GM18951 (cell line): ENCODE data around the gene SDF2L1.
"Not testable (repeated sequence)": the region's sequence is repeated elsewhere in the genome, so short reads cannot be mapped to it uniquely, and the experiment has no call there.

Experiments
- POLR2A ChIP-seq: IDR thresholded peaks from 4 replicates; pipeline ENCODE4 v1.6.1; 2011; ENCODE audit warnings: mild to moderate bottlenecking; ENCODE audit not compliant: insufficient read length, insufficient read depth; ENCODE audit errors: extremely low read depth
- in situ Hi-C: fragments of 300-500 bp; cut with MboI; formaldehyde crosslinking; loops from one replicate; pipeline ENCODE4 v1.12.0; 2022; ENCODE audit warnings: low sequenced_read_pairs, mixed read lengths, inconsistent platforms; ENCODE audit not compliant: unreplicated experiment

Gene SDF2L1

DNA sequence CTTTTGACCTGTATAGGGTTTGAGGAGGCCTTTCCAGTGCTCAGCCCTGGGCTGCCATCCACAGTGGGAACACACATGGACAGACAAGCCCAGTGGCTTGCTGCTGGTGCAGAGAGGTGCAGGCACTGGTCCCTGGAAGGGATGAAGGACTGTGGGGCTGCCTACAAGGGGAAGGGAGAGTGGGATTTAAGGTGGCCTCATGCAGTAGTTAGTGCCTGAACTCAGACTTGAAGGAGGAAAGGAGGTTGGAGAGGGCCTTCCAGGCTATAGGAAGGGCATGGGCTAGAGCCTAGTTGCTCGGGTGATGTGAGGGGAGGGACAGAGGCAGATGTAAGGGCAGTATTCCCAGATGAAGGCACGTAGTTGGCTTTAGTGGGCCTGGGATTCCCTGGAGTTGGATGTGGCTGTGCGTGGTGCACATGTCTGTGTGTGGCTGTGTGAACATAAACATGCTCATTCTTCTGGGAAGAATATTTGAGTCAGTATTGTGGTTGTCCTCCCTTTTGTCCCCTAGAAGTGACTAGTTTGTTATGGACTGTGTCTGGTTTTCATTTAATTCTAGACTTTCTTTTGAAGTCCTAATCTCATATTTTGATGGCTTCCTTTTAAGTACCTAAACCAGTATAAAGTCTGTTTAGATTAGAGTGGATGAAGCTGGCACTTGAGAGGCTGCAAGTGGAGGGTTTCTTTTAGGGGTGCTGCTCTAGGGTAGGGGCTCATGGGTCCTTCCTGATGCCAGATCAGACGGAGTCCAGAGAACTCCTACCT, 30.7 kb upstream of the SDF2L1 start:
- TF ChIP-seq POLR2A = no peak
- in situ Hi-C loops = no loop called here

DNA sequence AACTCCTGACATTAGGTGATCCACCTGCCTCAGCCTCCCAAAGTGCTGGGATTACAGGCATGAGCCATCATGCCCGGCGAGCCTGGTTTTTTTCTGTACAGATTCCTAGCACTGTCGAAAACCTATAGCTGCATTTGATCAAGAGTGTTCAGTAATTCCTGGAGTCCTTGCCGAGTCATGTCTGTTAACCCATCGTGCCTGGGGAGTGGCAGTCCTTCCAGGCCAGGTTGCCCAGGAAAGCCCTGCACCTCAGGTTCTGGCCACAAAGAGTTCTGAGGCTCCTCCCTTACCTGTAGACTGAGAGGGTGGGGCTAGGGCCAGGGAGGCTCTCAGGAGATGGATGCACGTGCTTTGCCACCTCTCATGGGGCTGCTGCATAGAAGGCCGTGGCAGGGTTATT, 29.2 kb upstream of the SDF2L1 start:
- TF ChIP-seq POLR2A = no peak
- in situ Hi-C loops = no loop called here

DNA sequence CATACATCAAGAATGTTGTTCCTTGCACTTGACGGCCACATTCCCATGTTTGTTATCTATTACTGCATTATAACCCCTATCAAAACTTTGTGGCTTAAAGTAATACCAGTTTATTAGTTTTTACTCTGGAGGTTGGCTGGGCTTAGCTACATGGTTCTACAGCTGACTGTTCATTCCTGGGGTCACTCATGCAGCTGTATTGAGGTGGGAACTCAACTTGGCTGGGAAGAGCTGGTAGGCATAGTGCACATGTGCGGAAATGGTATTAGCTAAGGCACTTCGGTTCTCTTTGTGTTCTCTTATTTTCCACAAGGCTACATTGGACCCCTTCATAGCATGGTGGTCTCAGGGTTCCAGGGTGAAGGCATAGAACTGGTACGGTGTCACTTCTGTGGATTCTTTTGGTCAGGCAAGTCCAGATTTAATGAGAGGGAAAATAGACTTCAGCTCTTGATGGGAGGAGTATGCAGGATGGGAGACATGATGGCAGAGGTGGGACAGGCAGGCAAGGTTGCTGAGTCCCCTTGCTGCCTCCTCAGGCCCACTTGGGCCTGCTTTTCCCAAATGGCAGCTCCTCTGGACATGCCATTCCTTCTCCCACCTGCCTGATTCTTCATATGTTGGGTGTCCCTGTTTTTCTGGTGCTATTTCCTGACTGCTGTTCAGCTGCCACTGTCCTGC, 28.4 kb upstream of the SDF2L1 start:
- in situ Hi-C loops = no loop called here
- TF ChIP-seq POLR2A = no peak

DNA sequence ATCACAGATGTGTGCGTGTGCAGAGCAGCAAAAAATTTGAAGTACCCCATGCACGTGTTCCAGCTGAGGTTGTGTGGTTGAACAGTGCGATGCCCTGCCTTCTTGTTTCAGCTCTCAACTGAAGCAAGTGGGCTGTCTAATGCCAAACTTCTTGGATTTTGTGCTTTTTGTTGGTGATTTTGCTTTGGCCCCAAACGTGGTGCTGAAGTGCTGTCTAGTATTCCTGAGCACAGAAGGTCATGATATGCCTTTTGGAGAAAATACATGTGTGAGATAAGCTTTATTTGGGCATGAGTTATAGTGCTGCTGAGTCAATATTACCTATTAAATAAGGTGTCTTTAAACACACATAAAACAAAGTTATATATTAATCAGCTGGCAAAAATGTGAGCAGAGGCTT, 26.4 kb upstream of the SDF2L1 start:
- no peak for TF ChIP-seq POLR2A
- in situ Hi-C loops = no loop called here

DNA sequence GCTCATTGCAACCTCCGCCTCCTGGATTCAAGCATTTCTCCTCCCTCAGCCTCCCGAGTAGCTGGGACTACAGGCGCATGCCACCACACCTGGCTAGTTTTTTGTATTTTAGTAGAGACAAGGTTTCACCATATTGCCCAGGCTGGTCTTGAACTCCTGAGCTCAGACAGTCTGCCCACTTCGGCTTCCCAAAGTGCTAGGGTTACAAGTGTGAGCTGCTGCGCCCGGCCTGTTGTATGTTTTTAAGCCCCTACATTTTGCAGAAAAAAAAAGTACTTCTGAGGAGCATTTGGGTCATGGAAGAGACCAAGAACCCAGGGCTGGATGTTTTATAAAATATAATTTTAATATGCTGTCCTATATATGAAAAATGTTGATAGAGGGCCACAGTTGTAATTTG, 24.8 kb upstream of the SDF2L1 start:
- in situ Hi-C loops = not testable (repeated sequence)

DNA sequence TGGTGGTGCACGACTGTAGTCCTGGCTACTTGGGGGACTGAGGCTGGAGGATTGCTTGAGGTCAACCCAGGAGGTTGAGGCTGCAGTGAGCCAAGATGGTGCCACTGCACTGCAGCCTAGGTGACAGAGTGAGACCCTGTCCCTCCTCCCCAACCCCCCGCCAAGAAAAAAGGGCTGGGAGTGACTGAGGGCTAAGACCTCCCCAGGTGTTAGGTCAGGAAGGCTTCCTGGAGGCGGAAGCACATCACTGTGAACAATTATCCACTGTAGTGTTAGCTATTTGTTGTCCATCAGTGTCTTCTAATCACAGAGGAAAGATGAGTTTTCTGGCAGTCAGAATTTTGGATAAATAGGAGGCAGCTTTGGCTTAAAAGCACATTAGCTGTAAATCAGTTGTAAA, 21.1 kb upstream of the SDF2L1 start:
- in situ Hi-C loops = no loop called here
- no peak for TF ChIP-seq POLR2A

DNA sequence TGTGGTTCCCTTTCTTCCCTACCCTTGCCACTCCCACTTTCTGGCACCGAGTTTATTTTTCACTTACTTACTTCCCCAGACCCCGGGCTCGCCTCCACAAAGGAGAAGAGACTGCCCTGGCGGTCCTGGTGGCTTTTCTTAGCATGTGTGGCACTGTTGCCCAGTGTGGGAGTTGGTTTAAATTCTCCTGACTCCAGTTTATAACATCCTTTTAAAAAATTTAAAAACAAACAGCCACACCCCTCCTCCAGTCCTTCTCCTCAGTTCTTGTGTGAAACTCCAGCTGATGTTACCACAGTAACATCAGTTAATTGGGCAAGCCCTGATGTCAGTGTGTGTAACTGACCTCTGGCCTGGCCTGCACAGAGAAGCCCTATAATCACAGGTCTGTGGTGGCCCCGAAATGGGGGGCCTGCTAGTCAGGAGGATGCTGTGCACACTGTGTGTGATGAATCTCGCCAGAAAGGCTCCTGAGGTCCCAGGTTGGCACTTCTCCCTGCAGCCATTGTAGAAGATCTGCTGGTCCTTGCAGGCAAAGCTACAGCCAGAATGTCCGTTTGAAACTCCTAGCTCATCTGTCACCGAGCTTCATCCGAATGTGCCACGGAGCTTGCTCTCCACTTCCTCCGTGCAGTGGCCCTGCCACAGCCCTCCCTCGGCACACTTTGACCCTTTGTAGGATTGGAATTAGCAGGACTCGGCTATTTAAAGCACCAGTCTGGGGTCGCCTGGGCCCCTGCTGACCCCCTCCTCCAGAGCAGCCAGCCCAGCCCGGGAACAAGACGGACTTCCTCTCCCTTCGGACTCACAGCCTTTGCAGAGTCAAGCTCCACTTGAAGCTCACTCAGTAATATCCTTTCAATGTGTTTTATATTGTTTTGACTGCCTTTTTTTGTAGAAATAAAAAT, 19.8 kb upstream of the SDF2L1 start:
- TF ChIP-seq POLR2A = no peak
- in situ Hi-C loops = no loop called here

DNA sequence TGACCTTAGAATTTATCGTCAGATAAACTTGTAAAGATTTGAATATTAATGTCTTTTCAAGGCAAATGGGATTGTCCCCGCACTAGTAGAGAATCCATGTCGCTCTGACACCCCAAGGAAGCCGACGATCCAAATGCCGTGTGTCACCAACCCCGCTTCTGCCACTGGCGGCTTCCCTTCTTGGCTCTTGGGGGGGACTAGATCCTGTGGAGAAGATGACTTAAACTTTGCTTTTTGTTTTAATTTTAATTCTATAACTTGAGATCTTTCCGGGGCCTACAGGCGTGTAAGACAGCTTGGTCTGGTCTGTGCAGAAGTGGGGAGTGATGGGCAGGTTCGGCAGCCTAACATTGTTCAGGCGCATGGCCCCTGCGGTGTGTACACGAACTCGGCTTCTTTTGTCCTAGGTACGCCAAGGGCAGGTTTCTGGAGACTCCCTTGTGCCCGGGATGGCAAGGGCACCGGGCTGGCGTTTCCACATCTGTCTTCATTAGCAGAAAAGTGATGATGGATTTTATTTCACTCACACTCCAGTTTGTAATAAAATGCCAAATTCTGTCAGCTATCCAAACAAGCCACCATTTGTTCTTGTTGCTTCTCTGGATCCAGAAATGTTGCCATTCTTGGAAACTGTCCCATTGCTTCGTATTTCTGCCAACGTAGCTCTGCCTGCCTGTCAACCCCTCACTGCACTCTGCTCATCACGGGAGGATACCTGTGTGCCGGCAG, 19.0 kb upstream of the SDF2L1 start:
- in situ Hi-C loops = no loop called here

DNA sequence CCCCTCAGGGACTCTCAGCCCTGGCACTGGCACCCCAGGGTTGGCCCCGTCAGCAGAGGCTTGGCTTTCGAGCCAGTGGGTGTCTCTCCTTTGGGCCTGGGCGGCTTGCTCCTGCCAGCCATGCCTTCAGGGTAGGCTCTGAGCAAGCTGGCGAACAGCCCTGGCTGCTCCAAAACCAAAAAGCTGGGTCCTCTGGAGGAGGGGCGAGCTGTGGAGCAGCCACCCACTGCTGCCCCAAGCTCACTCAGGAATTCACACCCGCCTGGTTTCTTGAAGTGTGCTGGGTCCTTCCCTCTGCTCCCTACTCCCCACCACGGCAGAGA, 18.5 kb upstream of the SDF2L1 start:
- TF ChIP-seq POLR2A = no peak
- in situ Hi-C loops = no loop called here

More for the DNA sequence above, 19.0 kb upstream of the SDF2L1 start:
- TF ChIP-seq POLR2A = no peak

DNA sequence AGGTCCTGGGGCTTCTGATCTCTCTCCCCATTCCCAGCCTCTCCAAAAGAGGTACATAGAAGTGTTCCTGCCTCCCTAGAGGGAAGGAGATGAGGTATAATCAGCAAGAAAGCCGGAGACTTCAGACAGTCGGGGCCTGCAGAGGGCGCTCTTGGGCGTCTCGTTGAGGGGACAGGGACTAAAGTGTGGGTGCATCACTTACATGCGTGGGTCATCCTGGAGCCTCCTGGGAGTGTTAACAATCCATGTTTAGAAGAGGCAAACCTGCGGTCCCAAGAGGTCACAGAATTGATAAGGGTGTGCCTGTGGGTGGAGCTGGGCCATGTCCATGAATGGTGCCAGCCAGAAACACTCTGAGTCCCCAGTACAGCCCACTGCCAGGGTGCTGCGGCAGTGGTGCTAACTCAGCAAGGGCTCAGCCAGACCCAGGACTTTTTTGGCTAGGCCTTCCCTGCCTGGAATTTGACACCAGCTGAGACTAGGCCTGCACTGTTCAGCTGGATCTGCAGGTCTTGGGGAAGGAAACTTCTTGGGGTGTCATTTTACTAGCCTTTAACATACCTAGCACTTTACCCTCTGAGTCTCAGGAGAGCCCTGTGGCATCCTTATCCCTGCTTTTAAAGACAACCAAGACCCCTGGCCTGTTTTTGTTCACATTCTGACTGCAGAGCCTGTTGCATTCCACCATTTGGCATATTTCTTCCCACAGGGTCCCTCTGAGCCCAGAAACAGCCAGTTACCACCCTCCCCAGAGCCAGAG, 17.8 kb upstream of the SDF2L1 start:
- no peak for TF ChIP-seq POLR2A

DNA sequence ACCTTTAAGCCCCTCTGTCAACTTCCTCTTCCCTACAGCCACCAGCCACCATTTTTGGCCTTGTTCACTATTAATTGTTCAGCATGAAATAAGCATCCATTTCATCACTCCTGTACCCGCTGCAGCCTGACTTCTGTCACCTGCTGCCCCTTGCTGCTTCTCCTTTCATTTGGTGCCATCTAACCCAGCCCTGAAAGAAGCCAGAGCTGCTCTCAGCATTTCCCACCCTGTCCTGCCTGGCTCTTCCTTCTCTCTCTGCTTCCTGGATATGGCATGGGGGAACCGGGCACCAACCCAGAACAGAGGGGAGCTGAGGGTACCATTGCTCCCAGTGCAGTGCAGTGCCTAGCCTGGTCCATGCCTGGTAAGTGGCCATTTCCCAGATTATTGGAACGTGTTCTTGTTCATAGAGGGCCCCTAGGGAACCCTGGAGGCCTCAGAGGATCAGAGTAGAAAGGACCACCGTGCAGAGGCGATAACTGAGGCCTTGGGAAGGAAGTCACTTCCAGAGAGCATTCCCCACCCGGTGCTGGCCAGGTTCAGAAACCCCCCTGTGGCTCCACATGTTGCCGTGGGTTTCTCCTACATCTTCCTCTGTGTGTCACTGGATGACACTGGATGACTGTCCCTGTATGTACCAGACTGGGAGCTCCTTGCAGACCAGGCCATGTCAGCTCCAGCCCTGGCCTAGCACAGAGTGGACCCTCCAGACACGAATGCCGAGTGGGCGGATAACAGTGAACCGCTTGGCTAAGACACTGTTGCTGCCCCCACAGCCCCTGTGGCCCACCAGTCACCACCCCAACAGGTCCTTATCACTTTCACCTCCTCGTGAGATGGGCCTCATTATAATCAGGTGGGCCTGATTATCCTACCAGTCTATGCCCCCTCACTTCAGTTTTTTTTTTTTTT, 17.0 kb upstream of the SDF2L1 start:
- TF ChIP-seq POLR2A = no peak
- in situ Hi-C loops = loop anchor here (25.0 kb wide), 1 partner anchor 213 kb away; the partner anchor contains the start of gene HIC2

More for the DNA sequence above, 17.8 kb upstream of the SDF2L1 start:
- in situ Hi-C loops = no loop called here
